ENCODE results near the gene TNS3. TPM values are rescaled to one million over a fixed set of nuclear protein-coding genes. Genes with fewer than 3 reads are reported as not detected.
A peak's percentile ranks its signal among the peaks of the same experiment; 100 is the strongest.

The TNS3 gene
- total and polyA plus RNA-seq, 2 of the 13 experiments (the other 11 are each of a cell fraction or from before 2014, with no cell fraction given): 52.9 to 55.7 TPM

DNA sequence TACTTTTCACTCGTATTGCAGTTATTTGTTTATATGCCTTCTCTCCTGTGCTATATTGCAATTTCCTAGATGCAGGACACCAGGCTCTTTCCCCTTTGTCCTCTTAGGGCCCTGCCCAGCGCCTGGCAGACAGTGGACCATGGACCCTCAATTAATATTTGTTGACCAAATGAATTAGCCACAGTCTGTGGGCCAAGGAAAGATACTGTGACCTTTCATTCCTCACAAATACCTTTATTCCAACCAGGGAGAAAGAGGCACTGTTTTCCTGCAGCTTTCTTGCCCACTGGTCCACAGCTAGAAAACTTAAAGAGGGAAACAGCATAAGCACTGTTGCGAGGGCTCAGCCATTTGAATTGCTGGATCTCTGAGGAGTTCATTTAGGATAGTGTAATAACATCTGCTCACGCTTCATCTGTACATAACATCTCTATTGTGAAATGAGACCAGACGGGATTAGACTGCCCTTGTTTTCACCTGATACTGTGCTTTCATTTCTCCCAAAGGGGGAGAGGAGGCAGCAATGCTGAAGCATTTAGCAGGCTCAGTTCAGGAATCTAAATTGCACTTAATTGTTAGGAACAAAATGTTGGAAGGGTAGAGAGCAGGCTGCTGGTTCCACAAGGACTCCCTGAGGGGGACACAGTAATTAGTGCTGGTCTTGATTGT is 46.7 kb downstream of the TNS3 start (continued):
- TF ChIP-seq ZNF263 (CRISPR knock-in tag; IDR thresholded peaks at IDR 0.05): peak; percentile 20; the same call in 1 of the 2 replicates
- 0 out of 4 replicates have a peak, but pooled peaks of 1 of the 2 experiments have one; percentile 27 for TF ChIP-seq POLR2A (IDR thresholded peaks at IDR 0.05; ENCODE audit: insufficient read depth in 1 of 2, low read depth in 2 of 2, low read length in 2 of 2)
- TF ChIP-seq ZNF766 (CRISPR knock-in tag; IDR thresholded peaks at IDR 0.05; ENCODE audit: borderline replicate concordance): no peak
- TF ChIP-seq, protein P1, sequence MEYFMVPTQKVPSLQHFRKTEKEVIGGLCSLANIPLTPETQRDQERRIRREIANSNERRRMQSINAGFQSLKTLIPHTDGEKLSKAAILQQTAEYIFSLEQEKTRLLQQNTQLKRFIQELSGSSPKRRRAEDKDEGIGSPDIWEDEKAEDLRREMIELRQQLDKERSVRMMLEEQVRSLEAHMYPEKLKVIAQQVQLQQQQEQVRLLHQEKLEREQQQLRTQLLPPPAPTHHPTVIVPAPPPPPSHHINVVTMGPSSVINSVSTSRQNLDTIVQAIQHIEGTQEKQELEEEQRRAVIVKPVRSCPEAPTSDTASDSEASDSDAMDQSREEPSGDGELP (IDR thresholded peaks at IDR 0.05; ENCODE audit: borderline replicate concordance, low read depth): 0 out of 2 replicates have a peak, but pooled peaks have one; percentile 35
- TF ChIP-seq ZBTB1 (CRISPR knock-in tag; IDR thresholded peaks at IDR 0.05; ENCODE audit: borderline replicate concordance): no peak
- TF ChIP-seq RFX1 (IDR thresholded peaks at IDR 0.05): no peak
- 0 out of 2 replicates have a peak, but pooled peaks have one; percentile 48 for TF ChIP-seq SIN3A (IDR thresholded peaks at IDR 0.05; ENCODE audit: borderline replicate concordance, low read depth, low read length)
- TF ChIP-seq FOXA3 (CRISPR knock-in tag; IDR thresholded peaks at IDR 0.05): peak; percentile 52; the same call in 1 of the 2 replicates
- no peak for TF ChIP-seq RAD51 (IDR thresholded peaks at IDR 0.05; ENCODE audit: borderline replicate concordance)
- 0 out of 2 replicates have a peak, but pooled peaks have one; percentile 33 for TF ChIP-seq ZNF589 (CRISPR knock-in tag; conservative IDR thresholded peaks at IDR 0.05)
- TF ChIP-seq, protein P2, sequence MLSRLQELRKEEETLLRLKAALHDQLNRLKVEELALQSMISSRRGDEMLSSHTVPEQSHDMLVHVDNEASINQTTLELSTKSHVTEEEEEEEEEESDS (CRISPR knock-in tag; IDR thresholded peaks at IDR 0.05; ENCODE audit: borderline replicate concordance): peak; percentile 76; the same call in 1 of the 2 replicates
- TF ChIP-seq SRSF1 (optimal IDR thresholded peaks at IDR 0.05; ENCODE audit: low read depth, low read length): no peak
- peak; percentile 30 for TF ChIP-seq RCOR2 (CRISPR knock-in tag; IDR thresholded peaks at IDR 0.05)
- TF ChIP-seq, protein P3, sequence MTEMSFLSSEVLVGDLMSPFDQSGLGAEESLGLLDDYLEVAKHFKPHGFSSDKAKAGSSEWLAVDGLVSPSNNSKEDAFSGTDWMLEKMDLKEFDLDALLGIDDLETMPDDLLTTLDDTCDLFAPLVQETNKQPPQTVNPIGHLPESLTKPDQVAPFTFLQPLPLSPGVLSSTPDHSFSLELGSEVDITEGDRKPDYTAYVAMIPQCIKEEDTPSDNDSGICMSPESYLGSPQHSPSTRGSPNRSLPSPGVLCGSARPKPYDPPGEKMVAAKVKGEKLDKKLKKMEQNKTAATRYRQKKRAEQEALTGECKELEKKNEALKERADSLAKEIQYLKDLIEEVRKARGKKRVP (CRISPR knock-in tag; IDR thresholded peaks at IDR 0.05): 0 out of 4 replicates have a peak, but pooled peaks of 1 of the 2 experiments have one; percentile 24
- TF ChIP-seq ZC3H13 (CRISPR knock-in tag; IDR thresholded peaks at IDR 0.05): 0 out of 2 replicates have a peak, but pooled peaks have one; percentile 26
- TF ChIP-seq SSRP1 (CRISPR knock-in tag; IDR thresholded peaks at IDR 0.05): peak; percentile 47; the same call in 1 of the 2 replicates
- TF ChIP-seq ZNF605 (CRISPR knock-in tag; IDR thresholded peaks at IDR 0.05): peak; percentile 76; the same call in 1 of the 2 replicates
- TF ChIP-seq, protein P4, sequence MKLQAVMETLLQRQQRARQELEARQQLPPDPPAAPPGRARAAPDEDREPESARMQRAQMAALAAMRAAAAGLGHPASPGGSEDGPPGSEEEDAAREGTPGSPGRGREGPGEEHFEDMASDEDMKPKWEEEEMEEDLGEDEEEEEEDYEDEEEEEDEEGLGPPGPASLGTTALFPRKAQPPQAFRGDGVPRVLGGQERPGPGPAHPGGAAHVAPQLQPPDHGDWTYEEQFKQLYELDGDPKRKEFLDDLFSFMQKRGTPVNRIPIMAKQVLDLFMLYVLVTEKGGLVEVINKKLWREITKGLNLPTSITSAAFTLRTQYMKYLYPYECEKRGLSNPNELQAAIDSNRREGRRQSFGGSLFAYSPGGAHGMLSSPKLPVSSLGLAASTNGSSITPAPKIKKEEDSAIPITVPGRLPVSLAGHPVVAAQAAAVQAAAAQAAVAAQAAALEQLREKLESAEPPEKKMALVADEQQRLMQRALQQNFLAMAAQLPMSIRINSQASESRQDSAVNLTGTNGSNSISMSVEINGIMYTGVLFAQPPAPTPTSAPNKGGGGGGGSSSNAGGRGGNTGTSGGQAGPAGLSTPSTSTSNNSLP (IDR thresholded peaks at IDR 0.05; ENCODE audit: low read depth, low read length): peak; percentile 65; the same call in 1 of the 2 replicates
- peak; percentile 29; the same call in 1 of the 2 replicates for TF ChIP-seq ZFY (CRISPR knock-in tag; IDR thresholded peaks at IDR 0.05)
- peak; percentile 76 for TF ChIP-seq NR2F2 (IDR thresholded peaks at IDR 0.05; ENCODE audit: borderline replicate concordance, low read depth)
- TF ChIP-seq ZNF781 (CRISPR knock-in tag; IDR thresholded peaks at IDR 0.05; ENCODE audit: borderline replicate concordance, not compliant biosample characterization): peak; percentile 39
- TF ChIP-seq PITX1 (CRISPR knock-in tag; IDR thresholded peaks at IDR 0.05): peak; percentile 89; the same call in 1 of the 2 replicates
- TF ChIP-seq RBFOX2 (IDR thresholded peaks at IDR 0.05; ENCODE audit: low read depth, low read length): no peak
- no peak for TF ChIP-seq NFRKB (IDR thresholded peaks at IDR 0.05)
- no peak for TF ChIP-seq KLF12 (CRISPR knock-in tag; IDR thresholded peaks at IDR 0.05; ENCODE audit: borderline replicate concordance)
- TF ChIP-seq ISX (CRISPR knock-in tag; conservative IDR thresholded peaks at IDR 0.05): no peak
- no peak for TF ChIP-seq EED (CRISPR knock-in tag; IDR thresholded peaks at IDR 0.05)
- peak; percentile 90 for TF ChIP-seq MED1 (CRISPR knock-in tag; IDR thresholded peaks at IDR 0.05)

Measured in HepG2 (cell line).